Subcutaneous adipose tissue (tissue), 4 donors: ENCODE results near the gene H3-3A. TPM values are rescaled to one million over a fixed set of nuclear protein-coding genes. Genes with fewer than 3 reads are reported as not detected.

ENCODE experiments used
- CTCF ChIP-seq: fragments of 450-650 bp; IDR thresholded peaks from one replicate; pipeline ENCODE4 v1.5.1; 2016; ENCODE audit warnings: low read depth, mild to moderate bottlenecking, control low read depth, antibody characterized with exemption, moderate library complexity
- total RNA-seq, 4 donors: library from RNA; depleted of rRNA; stranded (reverse); fragments of >200 nt; gene quantifications; one replicate each; pipeline ENCODE4 v1.1.0, GENCODE V29; 2016

Gene H3-3A
- total RNA-seq, 4 donors from 2014 or later: 191 to 368 (median 329) TPM

- no peak for TF ChIP-seq CTCF
Observed at GRCh38 chr1:226116673-226117072, 54.2 kb downstream of the H3-3A start.

- no peak for TF ChIP-seq CTCF
Observed at GRCh38 chr1:226117330-226117729, 54.8 kb downstream of the H3-3A start.

- no peak for TF ChIP-seq CTCF
Observed at GRCh38 chr1:226118357-226118756, 55.8 kb downstream of the H3-3A start.

GRCh38 chr1:226119169-226119568 lies 56.7 kb downstream of the H3-3A start:
- TF ChIP-seq CTCF: no peak

GRCh38 chr1:226120398-226120797 lies 57.9 kb downstream of the H3-3A start:
- TF ChIP-seq CTCF: no peak

- TF ChIP-seq CTCF: no peak
Observed at GRCh38 chr1:226121049-226121586, 58.6 kb downstream of the H3-3A start.

Other genes with a start within 250 kb of the H3-3A start
- 100 to 1,000 TPM in 1 of 4 donors, 10 to 100 TPM in 3; 65.5 to 115 (median 68.3) TPM for gene TMEM63A, start 180.3 kb upstream of the H3-3A start, total RNA-seq
- under 1 TPM in 2 of 4 donors, not detected in 2; 0.34 to 0.57 TPM for gene LEFTY1, start 173.6 kb upstream of the H3-3A start, total RNA-seq
- 10 to 100 TPM; 24.1 to 42.8 (median 36.2) TPM for gene PYCR2, start 138.5 kb upstream of the H3-3A start, total RNA-seq
- 1 to 10 TPM in 1 of 4 donors, under 1 TPM in 2, not detected in 1; 0.44 to 1.1 (median 0.57) TPM for gene LEFTY2, start 121.5 kb upstream of the H3-3A start, total RNA-seq
- 10 to 100 TPM; 16.1 to 27.3 (median 23.6) TPM for gene SDE2, start 63.4 kb upstream of the H3-3A start, total RNA-seq
- 10 to 100 TPM; 40.1 to 56.6 (median 51.4) TPM for gene ACBD3, start 124.0 kb downstream of the H3-3A start, total RNA-seq
- not detected for gene MIXL1, start 160.9 kb downstream of the H3-3A start, total RNA-seq
- 1 to 10 TPM; 1.8 to 4.1 (median 2.1) TPM for gene LIN9, start 246.4 kb downstream of the H3-3A start, total RNA-seq